Type B pancreatic cell (in vitro differentiated cells): ENCODE results near the gene NXN. TPM values are rescaled to one million over a fixed set of nuclear protein-coding genes. Genes with fewer than 3 reads are reported as not detected.
"Not testable (repeated sequence)": the region's sequence is repeated elsewhere in the genome, so short reads cannot be mapped to it uniquely, and the experiment has no call there.

Experiments
- DNase-seq: peaks from one replicate; pipeline ENCODE4 v3.0.0; 2021; ENCODE audit warnings: mixed read lengths; ENCODE audit not compliant: unreplicated experiment; ENCODE audit errors: extremely low spot score
- H3K27ac Mint-ChIP-seq: 2 replicates; pipeline ENCODE4 v1.8.0; 2021; ENCODE audit warnings: mild to moderate bottlenecking, mixed read lengths
- H3K27me3 Mint-ChIP-seq: 2 replicates; pipeline ENCODE4 v1.8.0; 2021; ENCODE audit warnings: mixed read lengths
- H3K36me3 Mint-ChIP-seq: 2 replicates; pipeline ENCODE4 v1.8.0; 2021; ENCODE audit warnings: mixed read lengths
- H3K4me1 Mint-ChIP-seq: one replicate; pipeline ENCODE4 v1.8.0; 2021; ENCODE audit warnings: mixed read lengths; ENCODE audit not compliant: unreplicated experiment
- H3K4me3 Mint-ChIP-seq: 2 replicates; pipeline ENCODE4 v1.8.0; 2021; ENCODE audit warnings: mild to moderate bottlenecking, mixed read lengths
- H3K9me3 Mint-ChIP-seq: 2 replicates; pipeline ENCODE4 v1.8.0; 2021; ENCODE audit warnings: mixed read lengths
- microRNA-seq: library from miRNA; unstranded; fragments of <30 nt; microRNA quantifications from one replicate; pipeline ENCODE4, GENCODE V29; 2020
- total RNA-seq: library from RNA; stranded (reverse); gene quantifications from 2 replicates; pipeline ENCODE4 v1.2.1, GENCODE V29; 2021; ENCODE audit warnings: low replicate concordance
- TF ChIP-seq, protein P1 (sequence below): fragments of 200-600 bp; sonication (generic); conservative IDR thresholded peaks from 2 replicates; pipeline ENCODE4 v1.5.0; 2021; ENCODE audit warnings: antibody characterized with exemption, mild to moderate bottlenecking

NXN gene
- total RNA-seq, 1 donor from 2014 or later: 68.0 TPM

DNA sequence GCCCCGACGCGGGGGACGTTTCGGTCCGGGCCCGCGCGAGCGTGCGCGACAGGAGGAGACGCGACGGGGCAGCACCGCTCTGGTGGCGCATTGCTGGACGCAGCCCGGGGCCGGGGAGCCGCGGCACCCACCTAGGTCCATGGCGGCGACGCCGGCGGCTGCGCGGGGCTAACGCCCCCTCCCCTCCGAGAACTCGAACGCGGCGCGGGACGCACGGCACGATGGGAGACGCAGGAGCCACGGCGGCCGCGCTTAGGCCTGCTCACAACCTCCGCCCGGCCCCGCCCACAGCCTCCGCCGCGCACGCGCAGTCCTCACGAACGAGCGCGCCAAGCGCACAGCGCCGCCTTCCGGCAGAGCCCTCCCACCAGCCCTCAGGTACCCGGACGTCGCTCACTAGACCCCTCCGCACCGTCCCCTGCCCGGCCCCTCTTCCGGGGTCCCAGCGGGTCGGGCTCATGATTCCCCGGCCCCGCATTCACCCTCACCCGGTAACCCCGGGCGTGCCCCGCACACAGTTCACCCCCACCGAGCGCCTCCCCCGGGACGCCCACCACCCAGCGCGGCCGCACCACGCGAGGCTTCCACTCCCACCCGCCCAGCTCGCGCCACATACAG lies 227.5 kb downstream of the NXN start, which contains the start of gene GEMIN4:
GEMIN4 (minus strand) TSS at position 263 of the 618 bp plus-strand sequence; CDS start at position 141, 122 bp downstream.
- Mint-ChIP-seq H3K4me1 (peaks cover 38% of the 10 kb centered on the region), H3K27me3 (no peaks in the 10 kb centered on the region), H3K4me3 (peak within 1 kb of the TSS; percentile 99), H3K9me3 (peaks cover 8% of the 10 kb centered on the region), H3K36me3 (peaks cover 35% of the 10 kb centered on the region), H3K27ac (peak within 1 kb of the TSS; percentile 94)
- TF ChIP-seq, protein P1, sequence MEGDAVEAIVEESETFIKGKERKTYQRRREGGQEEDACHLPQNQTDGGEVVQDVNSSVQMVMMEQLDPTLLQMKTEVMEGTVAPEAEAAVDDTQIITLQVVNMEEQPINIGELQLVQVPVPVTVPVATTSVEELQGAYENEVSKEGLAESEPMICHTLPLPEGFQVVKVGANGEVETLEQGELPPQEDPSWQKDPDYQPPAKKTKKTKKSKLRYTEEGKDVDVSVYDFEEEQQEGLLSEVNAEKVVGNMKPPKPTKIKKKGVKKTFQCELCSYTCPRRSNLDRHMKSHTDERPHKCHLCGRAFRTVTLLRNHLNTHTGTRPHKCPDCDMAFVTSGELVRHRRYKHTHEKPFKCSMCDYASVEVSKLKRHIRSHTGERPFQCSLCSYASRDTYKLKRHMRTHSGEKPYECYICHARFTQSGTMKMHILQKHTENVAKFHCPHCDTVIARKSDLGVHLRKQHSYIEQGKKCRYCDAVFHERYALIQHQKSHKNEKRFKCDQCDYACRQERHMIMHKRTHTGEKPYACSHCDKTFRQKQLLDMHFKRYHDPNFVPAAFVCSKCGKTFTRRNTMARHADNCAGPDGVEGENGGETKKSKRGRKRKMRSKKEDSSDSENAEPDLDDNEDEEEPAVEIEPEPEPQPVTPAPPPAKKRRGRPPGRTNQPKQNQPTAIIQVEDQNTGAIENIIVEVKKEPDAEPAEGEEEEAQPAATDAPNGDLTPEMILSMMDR: peak; percentile 96
- DNase-seq: peak; percentile 99

DNA sequence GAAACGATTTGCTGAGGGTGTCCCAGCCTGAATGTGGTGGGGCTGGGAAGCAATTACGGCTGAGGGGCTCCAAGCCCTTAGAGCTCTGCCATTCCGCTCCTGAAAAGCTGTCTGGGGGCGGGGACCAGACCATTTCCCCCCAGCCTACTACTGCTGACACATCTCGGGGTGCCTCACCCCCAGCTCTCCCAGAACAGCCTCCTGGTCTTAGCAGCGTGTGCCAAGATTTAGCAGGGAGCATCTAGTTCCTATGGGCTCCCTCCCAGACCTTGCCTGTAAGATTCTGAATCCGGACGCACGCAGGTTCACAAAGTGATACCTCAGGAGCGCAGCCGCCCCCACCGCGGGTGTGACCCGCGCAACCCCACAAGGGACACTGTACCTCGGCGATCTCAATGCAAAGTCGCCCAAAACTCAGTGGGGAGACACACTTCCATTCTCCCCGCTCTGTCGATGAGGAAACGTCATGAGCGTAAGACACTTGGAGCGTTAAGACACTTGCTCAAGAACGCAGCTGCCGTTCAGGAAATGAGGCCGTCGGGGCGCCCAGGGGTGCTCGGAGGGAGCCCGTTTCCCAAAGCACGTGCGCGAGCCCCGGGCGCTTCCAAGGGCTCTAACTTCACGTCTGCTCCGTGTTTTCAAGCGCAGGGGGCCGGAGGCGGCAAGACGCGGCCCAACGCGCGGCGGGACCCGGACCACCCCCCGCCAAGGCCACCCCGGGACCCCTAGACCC lies 228.1 kb downstream of the NXN start:
- peaks cover 30% of the 10 kb centered on the region for H3K36me3 Mint-ChIP-seq
- TF ChIP-seq, protein P1: no peak
- no peaks in the 10 kb centered on the region for H3K27me3 Mint-ChIP-seq
- peaks cover 8% of the 10 kb centered on the region for H3K9me3 Mint-ChIP-seq
- H3K4me1 Mint-ChIP-seq: peaks cover 38% of the 10 kb centered on the region
- H3K4me3 Mint-ChIP-seq: peak overlapping the region; percentile 99
- DNase-seq: no peak
- peak overlapping the region; percentile 94 for H3K27ac Mint-ChIP-seq

DNA sequence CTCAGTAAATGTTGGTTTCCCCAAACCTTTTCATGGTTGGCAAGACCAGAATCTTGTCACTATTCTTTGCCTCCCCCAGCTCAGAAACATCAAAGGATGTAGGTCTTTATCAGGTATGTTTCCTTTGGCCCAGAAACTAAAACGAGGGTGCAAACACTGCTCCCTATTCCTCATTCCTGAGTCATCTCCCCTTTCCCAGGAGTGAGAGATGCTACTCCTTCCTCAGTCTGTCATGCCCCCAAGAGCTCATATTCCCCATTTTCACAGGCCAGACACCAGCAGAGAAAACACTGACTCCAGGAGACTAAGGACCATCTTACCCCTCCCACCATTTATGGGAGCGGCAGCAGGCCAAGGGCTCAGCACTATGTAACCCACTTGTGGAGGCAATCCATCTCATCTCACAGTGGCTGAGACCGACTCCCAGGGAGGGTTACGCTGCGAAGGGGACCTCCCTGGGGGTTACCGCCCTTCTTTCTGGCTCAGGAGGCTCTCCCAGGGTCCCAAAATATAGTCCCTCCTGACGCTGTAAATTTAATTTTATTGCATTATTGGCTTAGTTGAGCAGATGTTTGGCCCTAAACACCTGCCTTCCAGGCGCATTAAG lies 229.0 kb downstream of the NXN start:
- Mint-ChIP-seq H3K36me3 (peaks cover 25% of the 10 kb centered on the region), H3K9me3 (peaks cover 8% of the 10 kb centered on the region), H3K4me1 (peaks cover 29% of the 10 kb centered on the region), H3K4me3 (peak overlapping the region; percentile 99), H3K27me3 (no peaks in the 10 kb centered on the region), H3K27ac (peak overlapping the region; percentile 94)
- no peak for DNase-seq
- TF ChIP-seq, protein P1: no peak

DNA sequence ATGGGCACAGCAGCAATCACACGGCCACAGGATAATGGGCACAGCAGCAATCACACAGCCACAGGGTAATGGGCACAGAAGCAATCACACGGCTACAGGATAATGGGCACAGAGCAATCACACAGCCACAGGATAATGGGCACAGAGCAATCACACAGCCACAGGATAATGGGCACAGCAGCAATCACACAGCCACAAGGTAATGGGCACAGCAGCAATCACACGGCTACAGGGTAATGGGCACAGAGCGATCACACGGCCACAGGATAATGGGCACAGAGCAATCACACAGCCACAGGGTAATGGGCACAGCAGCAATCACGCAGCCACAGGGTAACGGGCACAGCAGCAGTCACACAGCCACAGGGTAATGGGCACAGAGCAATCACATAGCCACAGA lies 230.2 kb downstream of the NXN start:
- H3K4me1 Mint-ChIP-seq: peaks cover 24% of the 10 kb centered on the region
- H3K4me3 Mint-ChIP-seq: peak overlapping the region; percentile 69
- H3K27ac Mint-ChIP-seq, H3K27me3 Mint-ChIP-seq, H3K9me3 Mint-ChIP-seq, DNase-seq: not testable (repeated sequence)
- H3K36me3 Mint-ChIP-seq: peaks cover 26% of the 10 kb centered on the region

Small RNAs within 50 kb of the gene (microRNA-seq; reads per million reads assigned to microRNA genes)
- gene MIR3183: 1.7 reads per million

Other genes with a start within 250 kb of the NXN start
- gene TLCD3A, start 247.2 kb downstream of the NXN start, total RNA-seq: 15.0 and 19.3 TPM in 2 replicates
- gene GEMIN4, start 227.5 kb downstream of the NXN start, total RNA-seq: 26.1 and 34.5 TPM in 2 replicates
- 83.1 and 99.4 TPM in 2 replicates for gene GLOD4, start 197.5 kb downstream of the NXN start, total RNA-seq
- 17.7 and 21.3 TPM in 2 replicates for gene MRM3, start 197.4 kb downstream of the NXN start, total RNA-seq
- gene TIMM22, start 17.4 kb upstream of the NXN start, total RNA-seq: 16.2 and 20.1 TPM in 2 replicates
- 50.7 and 63.6 TPM in 2 replicates for gene ABR, start 200.2 kb upstream of the NXN start, total RNA-seq